GM12801 (cell line): ENCODE results near the gene IMPDH2.

Experiments
- CTCF ChIP-seq: IDR thresholded peaks from one replicate; pipeline ENCODE4 v1.5.1; 2011; ENCODE audit warnings: control low read depth; ENCODE audit not compliant: insufficient read length; ENCODE audit errors: extremely low read depth

The IMPDH2 gene

GRCh38 chr3:49028673-49029562 lies at the start of gene IMPDH2:
IMPDH2 (minus strand) TSS chr3:49029398; CDS start chr3:49029350, 48 bp downstream.
- no peak for TF ChIP-seq CTCF

GRCh38 chr3:49076646-49077045 lies 47.4 kb upstream of the IMPDH2 start:
- no peak for TF ChIP-seq CTCF

DNA sequence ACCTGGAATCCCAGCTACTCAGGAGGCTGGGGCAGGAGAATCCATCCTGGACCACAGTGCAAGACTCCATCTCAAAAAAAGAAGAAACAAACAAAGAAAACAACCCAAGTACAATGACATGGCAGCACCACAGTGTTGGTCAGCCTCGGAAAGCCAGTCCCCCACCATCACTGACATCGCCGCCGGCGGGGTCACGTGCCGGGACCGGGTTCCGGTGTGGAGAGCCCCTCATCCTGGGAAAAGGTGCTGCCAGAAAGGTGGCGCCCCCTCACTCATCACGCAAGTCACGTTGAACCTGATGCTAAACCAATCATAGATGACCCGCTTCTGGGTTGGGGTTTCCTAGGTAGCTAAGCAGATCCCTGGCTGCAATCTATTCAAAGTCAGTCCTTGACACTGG lies 46.9 kb upstream of the IMPDH2 start:
- no peak for TF ChIP-seq CTCF

GRCh38 chr3:49058011-49058410 lies 28.8 kb upstream of the IMPDH2 start:
- no peak for TF ChIP-seq CTCF

- no peak for TF ChIP-seq CTCF
Measured at GRCh38 chr3:49057268-49057667, 28.1 kb upstream of the IMPDH2 start.

DNA sequence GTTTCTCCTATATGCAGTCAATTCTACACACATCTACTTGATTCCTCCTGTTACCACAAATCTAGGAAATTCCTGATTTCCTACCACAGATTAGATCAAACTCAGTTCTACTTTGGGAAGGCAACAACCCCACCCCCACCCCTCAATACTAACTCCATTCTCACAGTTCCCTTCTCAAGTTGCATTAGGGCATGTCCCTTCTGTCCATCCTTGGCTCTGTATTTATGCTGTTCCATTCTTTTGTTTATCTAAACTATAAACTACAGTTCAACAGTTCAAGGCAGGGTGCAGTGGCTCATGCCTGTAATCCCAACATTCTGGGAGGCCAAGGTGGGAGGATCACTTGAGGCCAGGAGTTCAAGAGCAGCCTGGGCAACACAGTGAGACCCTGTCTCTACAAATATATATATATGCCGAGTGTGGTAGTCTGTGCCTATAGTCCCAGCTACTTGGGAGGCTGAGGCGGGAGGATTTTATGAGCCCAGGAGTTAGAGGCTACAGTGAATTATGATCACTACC lies 25.2 kb upstream of the IMPDH2 start:
- no peak for TF ChIP-seq CTCF

GRCh38 chr3:49053543-49053942 lies 24.3 kb upstream of the IMPDH2 start:
- TF ChIP-seq CTCF, result no peak
